Activated CD4-positive, alpha-beta memory T cell treated with anti-CD3 and anti-CD28 coated beads for 36 hours (primary cell): Measurements from ENCODE around the gene ARG2. TPM values are rescaled to one million over a fixed set of nuclear protein-coding genes. Genes with fewer than 3 reads are reported as not detected.

Experiments used
- CTCF ChIA-PET: fragments of 350-600 bp; sonication (Branson Sonifier 250); formaldehyde crosslinking; loops from one replicate; lab custom pipeline; 2021; ENCODE audit warnings: antibody characterized with exemption, inconsistent platforms; lab: Charles Lee
- POLR2A ChIA-PET: fragments of 350-600 bp; sonication (Branson Sonifier 250); formaldehyde crosslinking; loops from one replicate; lab custom pipeline; 2021; ENCODE audit warnings: antibody characterized with exemption; lab: Charles Lee
- DNase-seq: peaks from one replicate; pipeline ENCODE4 v3.0.0-alpha.2; 2020
- H3K27ac Mint-ChIP-seq: one replicate; pipeline ENCODE4 v1.8.0; 2021; ENCODE audit warnings: mixed read lengths
- H3K27me3 Mint-ChIP-seq: one replicate; pipeline ENCODE4 v1.8.0; 2021; ENCODE audit warnings: mixed read lengths
- H3K36me3 Mint-ChIP-seq: one replicate; pipeline ENCODE4 v1.8.0; 2021; ENCODE audit warnings: mixed read lengths
- H3K4me1 Mint-ChIP-seq: one replicate; pipeline ENCODE4 v1.8.0; 2021; ENCODE audit warnings: low read depth, mixed read lengths
- H3K4me3 Mint-ChIP-seq: one replicate; pipeline ENCODE4 v1.8.0; 2021; ENCODE audit warnings: mild to moderate bottlenecking, mixed read lengths
- H3K9me3 Mint-ChIP-seq: one replicate; pipeline ENCODE4 v1.8.0; 2021; ENCODE audit warnings: mixed read lengths
- intact Hi-C: fragments of 100-400 bp; cut with micrococcal nuclease; formaldehyde crosslinking; loops from one replicate; pipeline ENCODE4 v1.15.1; 2023
- total RNA-seq, 2 experiments: library from RNA; stranded (reverse); gene quantifications; one replicate each; pipeline ENCODE4 v1.2.3, GENCODE V29; 2021

Gene ARG2
- total RNA-seq, 2 experiments from 2014 or later = 6.8 to 7.6 TPM

GRCh38 chr14:67641480-67641879, 21.8 kb downstream of the ARG2 start:
- DNase-seq = no peak
- H3K27ac Mint-ChIP-seq = no peak overlapping the region
- POLR2A ChIA-PET = interaction anchor here (0.7 kb wide), 1 partner anchor 62 kb away, joined by 3 read pairs; no protein-coding TSS in a partner anchor
- peaks cover 18% of the 10 kb centered on the region for H3K4me1 Mint-ChIP-seq
- CTCF ChIA-PET = interaction anchor here (1.3 to 1.6 kb wide), 2 partner anchors 63 to 70 kb away, joined by 5 to 9 read pairs; no protein-coding TSS in a partner anchor
- H3K27me3 Mint-ChIP-seq = no peaks in the 10 kb centered on the region
- no peaks in the 10 kb centered on the region for H3K9me3 Mint-ChIP-seq
- H3K4me3 Mint-ChIP-seq = no peak overlapping the region
- intact Hi-C loops = no loop called here
- peaks cover 8% of the 10 kb centered on the region for H3K36me3 Mint-ChIP-seq

GRCh38 chr14:67641902-67642749, 22.4 kb downstream of the ARG2 start:
- intact Hi-C loops = loop anchor here (2.0 kb wide), 2 partner anchors 19 to 25 kb away; no protein-coding TSS in a partner anchor
- Mint-ChIP-seq H3K4me1 (peaks cover 18% of the 10 kb centered on the region), H3K27ac (peak overlapping the region; percentile 49), H3K27me3 (no peaks in the 10 kb centered on the region), H3K36me3 (peaks cover 13% of the 10 kb centered on the region), H3K4me3 (no peak overlapping the region), H3K9me3 (no peaks in the 10 kb centered on the region)
- ChIA-PET CTCF (interaction anchor here (0.6 to 1.6 kb wide), 4 partner anchors 51 to 215 kb away, joined by 3 to 9 read pairs (median 6); no protein-coding TSS in a partner anchor), POLR2A (no interaction called here)
- peak; percentile 41 for DNase-seq

GRCh38 chr14:67643713-67644112, 24.0 kb downstream of the ARG2 start:
- Mint-ChIP-seq H3K36me3 (peaks cover 13% of the 10 kb centered on the region), H3K27me3 (no peaks in the 10 kb centered on the region), H3K4me3 (no peak overlapping the region), H3K4me1 (peaks cover 18% of the 10 kb centered on the region), H3K9me3 (no peaks in the 10 kb centered on the region), H3K27ac (no peak overlapping the region)
- ChIA-PET CTCF (interaction anchor here (1.4 to 1.6 kb wide), 2 partner anchors 59 to 61 kb away, joined by 4 to 7 read pairs; no protein-coding TSS in a partner anchor), POLR2A (interaction anchor here (0.9 to 1.1 kb wide), 2 partner anchors 9 to 23 kb away, joined by 3 read pairs; no protein-coding TSS in a partner anchor)
- intact Hi-C loops = loop anchor here (2.0 kb wide), 2 partner anchors 21 to 23 kb away; no protein-coding TSS in a partner anchor
- DNase-seq = no peak

GRCh38 chr14:67644428-67644827, 24.7 kb downstream of the ARG2 start:
- Mint-ChIP-seq H3K4me1 (peaks cover 18% of the 10 kb centered on the region), H3K27me3 (no peaks in the 10 kb centered on the region), H3K36me3 (peaks cover 13% of the 10 kb centered on the region), H3K9me3 (no peaks in the 10 kb centered on the region), H3K27ac (no peak overlapping the region), H3K4me3 (no peak overlapping the region)
- ChIA-PET POLR2A (interaction anchor here (1.1 kb wide), 1 partner anchor 8 kb away, joined by 3 read pairs; no protein-coding TSS in a partner anchor), CTCF (interaction anchor here (1.4 to 1.6 kb wide), 2 partner anchors 60 kb away, joined by 4 to 7 read pairs; no protein-coding TSS in a partner anchor)
- no peak for DNase-seq
- intact Hi-C loops = no loop called here

GRCh38 chr14:67645414-67645813, 25.7 kb downstream of the ARG2 start:
- Mint-ChIP-seq H3K27me3 (no peaks in the 10 kb centered on the region), H3K9me3 (no peaks in the 10 kb centered on the region), H3K27ac (no peak overlapping the region), H3K4me3 (no peak overlapping the region), H3K36me3 (peaks cover 19% of the 10 kb centered on the region), H3K4me1 (peaks cover 18% of the 10 kb centered on the region)
- intact Hi-C loops = no loop called here
- no peak for DNase-seq
- POLR2A ChIA-PET = no interaction called here
- CTCF ChIA-PET = interaction anchor here (1.4 kb wide), 1 partner anchor 61 kb away, joined by 4 read pairs; no protein-coding TSS in a partner anchor

- no peak for DNase-seq
- CTCF ChIA-PET = no interaction called here
- Mint-ChIP-seq H3K27ac (no peak overlapping the region), H3K4me3 (no peak overlapping the region), H3K27me3 (no peaks in the 10 kb centered on the region), H3K36me3 (peaks cover 24% of the 10 kb centered on the region), H3K4me1 (peaks cover 18% of the 10 kb centered on the region), H3K9me3 (no peaks in the 10 kb centered on the region)
- POLR2A ChIA-PET = no interaction called here
- intact Hi-C loops = no loop called here
Observed at GRCh38 chr14:67646131-67646530, 26.4 kb downstream of the ARG2 start.

- no peak overlapping the region for H3K4me3 Mint-ChIP-seq
- intact Hi-C loops = no loop called here
- no peaks in the 10 kb centered on the region for H3K27me3 Mint-ChIP-seq
- no peak overlapping the region for H3K27ac Mint-ChIP-seq
- CTCF ChIA-PET = no interaction called here
- no peak for DNase-seq
- no peaks in the 10 kb centered on the region for H3K4me1 Mint-ChIP-seq
- no peaks in the 10 kb centered on the region for H3K9me3 Mint-ChIP-seq
- POLR2A ChIA-PET = no interaction called here
- peaks cover 43% of the 10 kb centered on the region for H3K36me3 Mint-ChIP-seq
Observed at GRCh38 chr14:67650151-67650550, 30.4 kb downstream of the ARG2 start.

GRCh38 chr14:67650694-67651093, 31.0 kb downstream of the ARG2 start:
- Mint-ChIP-seq H3K27me3 (no peaks in the 10 kb centered on the region), H3K36me3 (peaks cover 42% of the 10 kb centered on the region), H3K4me3 (no peak overlapping the region), H3K27ac (no peak overlapping the region), H3K9me3 (no peaks in the 10 kb centered on the region), H3K4me1 (no peaks in the 10 kb centered on the region)
- ChIA-PET POLR2A (interaction anchor here (0.6 kb wide), 1 partner anchor 11 kb away, joined by 3 read pairs; no protein-coding TSS in a partner anchor), CTCF (no interaction called here)
- no peak for DNase-seq
- intact Hi-C loops = no loop called here

- Mint-ChIP-seq H3K4me1 (no peaks in the 10 kb centered on the region), H3K27me3 (no peaks in the 10 kb centered on the region), H3K4me3 (no peak overlapping the region), H3K9me3 (no peaks in the 10 kb centered on the region), H3K27ac (no peak overlapping the region), H3K36me3 (peaks cover 38% of the 10 kb centered on the region)
- POLR2A ChIA-PET = interaction anchor here (1.4 kb wide), 1 partner anchor 8 kb away, joined by 3 read pairs; no protein-coding TSS in a partner anchor
- intact Hi-C loops = no loop called here
- CTCF ChIA-PET = interaction anchor here (0.6 to 1.3 kb wide), 3 partner anchors 9 to 225 kb away, joined by 3 to 4 read pairs (median 3); no protein-coding TSS in a partner anchor
- DNase-seq = no peak
Observed at GRCh38 chr14:67652189-67652588, 32.5 kb downstream of the ARG2 start.

GRCh38 chr14:67653651-67654280, 34.0 kb downstream of the ARG2 start:
- peaks cover 45% of the 10 kb centered on the region for H3K36me3 Mint-ChIP-seq
- H3K27ac Mint-ChIP-seq = no peak overlapping the region
- no peak for DNase-seq
- no peaks in the 10 kb centered on the region for H3K9me3 Mint-ChIP-seq
- intact Hi-C loops = no loop called here
- POLR2A ChIA-PET = interaction anchor here (0.7 to 1.4 kb wide), 2 partner anchors 9 to 40 kb away, joined by 3 to 4 read pairs; no protein-coding TSS in a partner anchor
- H3K4me3 Mint-ChIP-seq = no peak overlapping the region
- CTCF ChIA-PET = interaction anchor here (0.8 to 1.4 kb wide), 3 partner anchors 35 to 226 kb away, joined by 3 to 4 read pairs (median 3); no protein-coding TSS in a partner anchor
- H3K4me1 Mint-ChIP-seq = no peaks in the 10 kb centered on the region
- no peaks in the 10 kb centered on the region for H3K27me3 Mint-ChIP-seq

GRCh38 chr14:67663633-67664032, 43.9 kb downstream of the ARG2 start:
- intact Hi-C loops = no loop called here
- CTCF ChIA-PET = interaction anchor here (1.4 to 8.0 kb wide), 5 partner anchors 11 to 137 kb away, joined by 3 to 92 read pairs (median 45); partner anchors contain the start of gene ARG2
- Mint-ChIP-seq H3K36me3 (peaks cover 6% of the 10 kb centered on the region), H3K27me3 (no peaks in the 10 kb centered on the region), H3K4me1 (peaks cover 30% of the 10 kb centered on the region), H3K4me3 (no peak overlapping the region), H3K9me3 (no peaks in the 10 kb centered on the region), H3K27ac (no peak overlapping the region)
- no peak for DNase-seq
- POLR2A ChIA-PET = interaction anchor here (0.6 to 0.7 kb wide), 2 partner anchors 32 to 422 kb away, joined by 3 read pairs; partner anchors contain the start of gene RDH11
